IMR-90 (cell line): Measurements from ENCODE around the gene TSPAN31.

Source experiments
- BHLHE40 ChIP-seq: fragments of 150-350 bp; IDR thresholded peaks from 2 replicates; pipeline ENCODE4 v1.6.1; 2016; ENCODE audit warnings: mild to moderate bottlenecking, low read depth, low read length
- CTCF ChIP-seq: conservative IDR thresholded peaks from 2 replicates; pipeline ENCODE4 v1.5.1; 2012; ENCODE audit warnings: mild to moderate bottlenecking, low read depth, low read length, improper control_type of control experiment

DNA sequence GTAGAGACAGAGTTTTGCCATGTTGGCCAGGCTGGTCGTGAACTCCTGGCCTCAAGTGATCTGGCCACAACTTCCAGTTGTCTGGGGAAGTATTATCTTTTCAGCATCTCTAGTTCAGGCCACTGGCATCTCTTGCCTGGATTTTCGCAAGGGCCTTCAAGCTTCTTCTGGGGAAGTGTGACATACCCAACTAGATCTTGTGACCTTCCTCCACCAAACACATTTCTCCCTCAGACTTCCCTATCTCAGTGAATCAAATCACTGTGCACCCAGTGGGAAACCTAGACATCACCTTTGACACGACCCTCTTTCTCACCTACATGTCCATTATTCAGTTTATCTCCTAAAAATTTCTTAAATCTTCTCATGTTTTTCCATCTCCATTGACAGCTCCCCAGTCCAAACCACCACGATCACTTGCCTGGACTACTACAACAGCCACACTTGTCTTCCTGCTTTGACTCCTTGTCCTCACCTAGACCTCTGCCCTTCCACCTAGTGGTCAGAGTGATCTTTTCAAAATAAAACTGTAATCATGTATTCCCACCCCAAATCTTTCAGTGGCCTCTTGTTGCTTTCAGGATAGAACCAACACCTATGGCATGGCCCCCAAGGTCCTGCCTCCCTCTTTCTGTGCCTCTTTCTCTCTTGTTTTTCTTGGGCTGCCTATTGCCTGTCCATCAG, 30.9 kb downstream of the TSPAN31 start:
- TF ChIP-seq CTCF, result no peak
- no peak for TF ChIP-seq BHLHE40
